ENCODE data around the gene ZNF620.
A peak's percentile ranks its signal among the peaks of the same experiment; 100 is the strongest.
"Not testable (repeated sequence)": the region's sequence is repeated elsewhere in the genome, so short reads cannot be mapped to it uniquely, and the experiment has no call there.

The ZNF620 gene

DNA sequence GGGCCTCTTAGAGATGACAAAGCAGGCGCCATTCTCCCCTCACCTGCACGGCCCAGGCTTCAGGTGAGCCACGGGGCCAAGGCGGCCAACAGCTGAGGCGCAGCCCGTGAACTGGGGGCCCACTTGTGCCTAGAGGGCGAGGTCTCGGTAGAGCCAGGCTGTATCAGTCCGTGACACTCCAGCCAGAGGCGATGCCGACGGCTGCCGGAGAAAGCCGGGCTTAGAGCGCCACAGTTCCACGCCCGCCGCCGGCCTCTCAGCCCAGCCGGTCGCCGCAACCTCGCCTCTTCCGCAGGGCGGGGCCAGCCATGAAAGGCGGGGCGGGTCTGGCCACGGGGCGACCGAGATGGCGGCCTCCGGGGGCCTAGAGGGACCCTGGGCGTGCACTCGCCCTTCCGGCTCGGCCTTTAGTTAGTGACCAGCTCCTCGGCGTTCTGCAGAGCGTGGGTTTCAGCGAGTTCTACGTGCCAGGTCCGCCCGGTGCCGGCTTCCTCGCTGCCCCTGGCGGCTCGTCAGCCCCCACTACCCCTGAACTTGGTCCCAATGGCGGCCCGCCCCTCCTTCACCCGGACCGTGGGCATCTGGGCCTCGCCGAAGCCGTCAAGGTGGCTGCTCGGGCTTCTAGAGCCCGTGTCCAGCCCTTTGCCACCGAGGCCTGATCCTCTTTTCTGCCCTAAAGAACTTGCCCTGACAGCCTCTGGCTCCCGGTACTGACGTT is 18.9 kb downstream of the ZNF620 start, which contains the start of gene ZNF621:
ZNF621 (plus strand) TSS at position 393 of the 718 bp plus-strand sequence. CDS start 881 bp downstream, outside the sequence.
- no peaks in the 10 kb centered on the region for H3K27me3 ChIP-seq (ENCODE audit: control insufficient read depth, insufficient read depth, low read length)
- DNase-seq (ENCODE audit: low read depth, low spot score) = peak; percentile 41
- no CpG with 5 or more reads among the region's 59 CpGs for WGBS (ENCODE audit: insufficient coverage, insufficient read length)
- H3K4me1 ChIP-seq (ENCODE audit: control insufficient read depth, insufficient read depth, low read length) = no peaks in the 10 kb centered on the region
- H3K36me3 ChIP-seq (ENCODE audit: control insufficient read depth, insufficient read depth, low read length) = no peaks in the 10 kb centered on the region; the same call in 1 of the 2 replicates
- H3K4me3 ChIP-seq (ENCODE audit: low read length) = peak within 1 kb of the TSS; percentile 79
- H3K27ac ChIP-seq (ENCODE audit: low read length) = no peak within 1 kb of the TSS
- no peaks in the 10 kb centered on the region for H3K9me3 ChIP-seq (ENCODE audit: control insufficient read depth, insufficient read depth, low read length)

DNA sequence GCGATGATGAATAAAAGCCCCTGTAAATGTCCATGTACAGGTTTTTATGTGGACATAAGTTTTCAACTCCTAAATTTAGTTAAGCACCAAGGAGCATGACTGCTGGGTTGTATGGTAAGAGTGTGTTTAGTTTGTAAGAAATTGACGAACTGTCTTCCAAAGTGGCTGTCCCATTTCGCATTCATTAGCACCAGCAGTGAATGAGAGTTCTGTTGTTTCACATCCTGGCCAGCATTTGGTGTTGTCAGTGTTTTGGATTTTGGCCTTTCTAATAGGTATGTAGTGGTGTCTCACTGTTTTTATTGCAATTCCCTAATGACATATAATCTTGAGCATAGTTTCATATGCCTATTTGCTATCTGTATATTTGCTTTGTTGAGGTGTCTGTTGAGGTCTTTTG is 22.6 kb downstream of the ZNF620 start:
- WGBS (ENCODE audit: insufficient coverage, insufficient read length) = no CpG with 5 or more reads among the region's 3 CpGs
- Histone ChIP-seq H3K9me3 (ENCODE audit: control insufficient read depth, insufficient read depth, low read length) (no peaks in the 10 kb centered on the region; the same call in 1 of the 2 replicates), H3K4me3 (ENCODE audit: low read length) (no peak overlapping the region), H3K27ac (ENCODE audit: low read length) (no peak overlapping the region), H3K4me1 (ENCODE audit: control insufficient read depth, insufficient read depth, low read length) (no peaks in the 10 kb centered on the region), H3K27me3 (ENCODE audit: control insufficient read depth, insufficient read depth, low read length) (no peaks in the 10 kb centered on the region), H3K36me3 (ENCODE audit: control insufficient read depth, insufficient read depth, low read length) (peaks cover 14% of the 10 kb centered on the region; the same call in 1 of the 2 replicates)
- DNase-seq (ENCODE audit: low read depth, low spot score) = no peak

- Histone ChIP-seq H3K27me3 (ENCODE audit: control insufficient read depth, insufficient read depth, low read length) (no peaks in the 10 kb centered on the region), H3K9me3 (ENCODE audit: control insufficient read depth, insufficient read depth, low read length) (no peaks in the 10 kb centered on the region; the same call in 1 of the 2 replicates), H3K27ac (ENCODE audit: low read length) (no peak overlapping the region), H3K36me3 (ENCODE audit: control insufficient read depth, insufficient read depth, low read length) (peaks cover 16% of the 10 kb centered on the region; the same call in 1 of the 2 replicates), H3K4me3 (ENCODE audit: low read length) (no peak overlapping the region), H3K4me1 (ENCODE audit: control insufficient read depth, insufficient read depth, low read length) (no peaks in the 10 kb centered on the region)
- no peak for DNase-seq (ENCODE audit: low read depth, low spot score)
- no CpG with 5 or more reads among the region's 5 CpGs for WGBS (ENCODE audit: insufficient coverage, insufficient read length)
Observed at GRCh38 chr3:40532252-40532651, 26.4 kb downstream of the ZNF620 start.

GRCh38 chr3:40534283-40534682 is 28.4 kb downstream of the ZNF620 start:
- no peaks in the 10 kb centered on the region for H3K27me3 ChIP-seq (ENCODE audit: control insufficient read depth, insufficient read depth, low read length)
- peaks cover 16% of the 10 kb centered on the region; the same call in 1 of the 2 replicates for H3K36me3 ChIP-seq (ENCODE audit: control insufficient read depth, insufficient read depth, low read length)
- DNase-seq (ENCODE audit: low read depth, low spot score) = no peak
- no peak overlapping the region for H3K27ac ChIP-seq (ENCODE audit: low read length)
- no peaks in the 10 kb centered on the region; the same call in 1 of the 2 replicates for H3K9me3 ChIP-seq (ENCODE audit: control insufficient read depth, insufficient read depth, low read length)
- no peaks in the 10 kb centered on the region for H3K4me1 ChIP-seq (ENCODE audit: control insufficient read depth, insufficient read depth, low read length)
- H3K4me3 ChIP-seq (ENCODE audit: low read length) = no peak overlapping the region

GRCh38 chr3:40546816-40547215 is 41.0 kb downstream of the ZNF620 start:
- no peaks in the 10 kb centered on the region for H3K4me1 ChIP-seq (ENCODE audit: control insufficient read depth, insufficient read depth, low read length)
- no CpG with 5 or more reads among the region's 1 CpG for WGBS (ENCODE audit: insufficient coverage, insufficient read length)
- no peaks in the 10 kb centered on the region for H3K36me3 ChIP-seq (ENCODE audit: control insufficient read depth, insufficient read depth, low read length)
- H3K9me3 ChIP-seq (ENCODE audit: control insufficient read depth, insufficient read depth, low read length) = no peaks in the 10 kb centered on the region
- no peak overlapping the region for H3K4me3 ChIP-seq (ENCODE audit: low read length)
- no peak for DNase-seq (ENCODE audit: low read depth, low spot score)
- H3K27ac ChIP-seq (ENCODE audit: low read length) = no peak overlapping the region
- no peaks in the 10 kb centered on the region for H3K27me3 ChIP-seq (ENCODE audit: control insufficient read depth, insufficient read depth, low read length)

- no peak for DNase-seq (ENCODE audit: low read depth, low spot score)
- Histone ChIP-seq H3K9me3 (ENCODE audit: control insufficient read depth, insufficient read depth, low read length) (no peaks in the 10 kb centered on the region), H3K27ac (ENCODE audit: low read length) (no peak overlapping the region), H3K27me3 (ENCODE audit: control insufficient read depth, insufficient read depth, low read length) (no peaks in the 10 kb centered on the region), H3K36me3 (ENCODE audit: control insufficient read depth, insufficient read depth, low read length) (no peaks in the 10 kb centered on the region), H3K4me3 (ENCODE audit: low read length) (no peak overlapping the region), H3K4me1 (ENCODE audit: control insufficient read depth, insufficient read depth, low read length) (no peaks in the 10 kb centered on the region)
- no CpG with 5 or more reads among the region's 1 CpG for WGBS (ENCODE audit: insufficient coverage, insufficient read length)
Observed at GRCh38 chr3:40550167-40550566, 44.3 kb downstream of the ZNF620 start.

DNA sequence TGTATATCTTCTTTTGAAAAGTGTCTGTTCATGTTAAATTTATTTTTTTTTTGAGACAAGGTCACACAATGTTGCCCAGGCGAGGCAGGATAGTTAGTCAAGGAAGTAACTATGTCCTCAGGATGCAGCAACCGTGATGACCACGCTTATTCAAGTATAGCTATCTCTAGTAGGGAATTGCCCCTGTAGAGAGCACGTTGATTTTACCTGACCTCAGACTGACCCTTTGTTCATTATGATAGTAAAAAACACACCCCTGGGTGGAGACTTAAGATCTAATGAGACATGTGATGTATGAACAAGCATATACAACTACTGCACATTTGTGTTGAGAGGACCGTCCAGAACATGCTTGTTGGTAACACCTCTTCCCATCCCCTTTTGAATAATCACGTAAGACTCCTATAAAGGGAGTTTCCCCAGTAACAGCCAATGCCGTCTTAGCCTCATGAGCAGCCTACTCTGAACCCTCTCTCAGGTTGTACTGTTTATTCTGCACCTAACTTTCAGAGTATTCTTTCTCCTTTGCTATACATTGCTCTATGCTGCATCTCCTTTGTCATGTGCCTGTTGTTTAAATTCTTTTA is 51.8 kb downstream of the ZNF620 start:
- no peak for DNase-seq (ENCODE audit: low read depth, low spot score)
- no peak overlapping the region for H3K27ac ChIP-seq (ENCODE audit: low read length)
- WGBS (ENCODE audit: insufficient coverage, insufficient read length) = no CpG with 5 or more reads among the region's 7 CpGs
- H3K9me3 ChIP-seq (ENCODE audit: control insufficient read depth, insufficient read depth, low read length) = no peaks in the 10 kb centered on the region; the same call in 1 of the 2 replicates
- H3K36me3 ChIP-seq (ENCODE audit: control insufficient read depth, insufficient read depth, low read length) = no peaks in the 10 kb centered on the region
- H3K4me1 ChIP-seq (ENCODE audit: control insufficient read depth, insufficient read depth, low read length) = no peaks in the 10 kb centered on the region
- no peak overlapping the region for H3K4me3 ChIP-seq (ENCODE audit: low read length)
- H3K27me3 ChIP-seq (ENCODE audit: control insufficient read depth, insufficient read depth, low read length) = no peaks in the 10 kb centered on the region

- not testable (repeated sequence) for DNase-seq (ENCODE audit: low read depth, low spot score); H3K27me3 ChIP-seq (ENCODE audit: control insufficient read depth, insufficient read depth, low read length); H3K4me1 ChIP-seq (ENCODE audit: control insufficient read depth, insufficient read depth, low read length); H3K36me3 ChIP-seq (ENCODE audit: control insufficient read depth, insufficient read depth, low read length); H3K27ac ChIP-seq (ENCODE audit: low read length); H3K4me3 ChIP-seq (ENCODE audit: low read length); H3K9me3 ChIP-seq (ENCODE audit: control insufficient read depth, insufficient read depth, low read length)
- no CpG with 5 or more reads among the region's 9 CpGs for WGBS (ENCODE audit: insufficient coverage, insufficient read length)
Observed at GRCh38 chr3:40562482-40562881, 56.6 kb downstream of the ZNF620 start.

DNA sequence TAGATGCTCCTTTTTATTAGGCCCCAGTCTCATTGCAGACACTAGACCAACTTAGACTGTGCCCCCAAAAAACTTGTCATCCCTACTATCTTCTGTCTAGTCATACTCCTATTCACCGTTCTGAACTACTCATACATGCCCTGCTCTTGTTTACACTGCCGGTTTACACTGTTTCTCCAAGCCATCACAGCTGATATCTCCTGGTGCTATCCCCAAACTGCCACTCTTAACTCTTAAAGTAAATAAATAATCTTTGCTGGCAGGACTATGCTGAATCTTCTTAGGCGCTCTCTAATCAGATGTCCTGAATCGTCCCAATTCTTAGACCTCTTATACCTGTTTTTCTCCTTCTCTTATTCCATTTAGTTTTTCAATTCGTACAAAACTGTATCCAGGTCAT is 59.8 kb downstream of the ZNF620 start:
- H3K4me1 ChIP-seq (ENCODE audit: control insufficient read depth, insufficient read depth, low read length); H3K27ac ChIP-seq (ENCODE audit: low read length); H3K36me3 ChIP-seq (ENCODE audit: control insufficient read depth, insufficient read depth, low read length); H3K9me3 ChIP-seq (ENCODE audit: control insufficient read depth, insufficient read depth, low read length); H3K27me3 ChIP-seq (ENCODE audit: control insufficient read depth, insufficient read depth, low read length); DNase-seq (ENCODE audit: low read depth, low spot score); H3K4me3 ChIP-seq (ENCODE audit: low read length): not testable (repeated sequence)
- 100% methylated on average over 1 of the region's 5 CpGs for WGBS (ENCODE audit: insufficient coverage, insufficient read length)

DNA sequence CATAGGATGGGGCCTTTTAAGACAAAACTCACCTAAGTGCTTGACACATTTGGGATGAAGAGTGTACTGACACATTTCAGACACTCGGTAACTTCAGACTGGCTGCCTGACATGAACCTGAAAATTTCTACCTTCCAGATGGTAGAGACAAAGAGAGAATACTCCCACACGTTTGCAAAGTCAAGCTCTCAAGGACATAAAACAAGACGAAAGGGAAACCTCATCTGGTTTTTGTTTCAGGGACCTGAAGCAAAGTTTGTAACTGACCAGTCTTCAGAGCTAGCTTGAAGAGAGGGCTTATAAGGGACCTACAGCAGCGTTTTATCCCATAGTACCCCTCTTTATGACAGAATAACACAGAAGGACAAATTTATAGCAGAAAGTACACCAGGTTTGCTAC is 60.9 kb downstream of the ZNF620 start:
- H3K36me3 ChIP-seq (ENCODE audit: control insufficient read depth, insufficient read depth, low read length) = no peaks in the 10 kb centered on the region
- WGBS (ENCODE audit: insufficient coverage, insufficient read length) = no CpG with 5 or more reads among the region's 4 CpGs
- H3K4me3 ChIP-seq (ENCODE audit: low read length) = no peak overlapping the region
- no peaks in the 10 kb centered on the region for H3K4me1 ChIP-seq (ENCODE audit: control insufficient read depth, insufficient read depth, low read length)
- H3K9me3 ChIP-seq (ENCODE audit: control insufficient read depth, insufficient read depth, low read length) = no peaks in the 10 kb centered on the region
- H3K27me3 ChIP-seq (ENCODE audit: control insufficient read depth, insufficient read depth, low read length) = no peaks in the 10 kb centered on the region
- DNase-seq (ENCODE audit: low read depth, low spot score) = no peak
- no peak overlapping the region for H3K27ac ChIP-seq (ENCODE audit: low read length)

Data from iPS DF 6.9 (cell line).